GM19043 (cell line): ENCODE data around the gene ZNF385A.

Experiments used
- ATAC-seq: cut with Tn5 transposase; IDR thresholded peaks from one replicate; pipeline ENCODE4 v1.9.1; 2021; ENCODE audit warnings: low read depth; ENCODE audit not compliant: unreplicated experiment

Gene ZNF385A

DNA sequence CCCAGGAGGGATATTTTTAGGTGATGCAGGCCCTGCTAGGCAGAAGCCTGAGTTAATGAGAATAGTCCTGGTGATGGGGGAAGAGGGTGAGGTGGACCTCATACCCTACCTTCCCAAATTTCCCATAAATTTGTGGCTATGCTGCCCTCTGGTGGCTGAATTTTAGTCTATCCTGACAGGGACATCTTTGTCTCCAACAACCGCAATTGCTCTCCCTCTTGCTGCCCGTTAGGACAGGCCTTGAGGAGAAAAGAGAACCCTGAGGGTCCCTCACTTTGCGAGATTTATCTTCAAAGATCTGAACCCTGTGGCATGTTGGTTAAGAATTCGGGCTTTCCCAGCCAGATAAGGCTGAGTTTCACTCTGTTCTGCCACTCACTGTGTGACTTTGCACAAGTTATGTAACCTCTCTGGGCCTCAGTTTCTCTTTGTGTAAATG is 9.8 kb upstream of the ZNF385A start:
- ATAC-seq, result no peak

DNA sequence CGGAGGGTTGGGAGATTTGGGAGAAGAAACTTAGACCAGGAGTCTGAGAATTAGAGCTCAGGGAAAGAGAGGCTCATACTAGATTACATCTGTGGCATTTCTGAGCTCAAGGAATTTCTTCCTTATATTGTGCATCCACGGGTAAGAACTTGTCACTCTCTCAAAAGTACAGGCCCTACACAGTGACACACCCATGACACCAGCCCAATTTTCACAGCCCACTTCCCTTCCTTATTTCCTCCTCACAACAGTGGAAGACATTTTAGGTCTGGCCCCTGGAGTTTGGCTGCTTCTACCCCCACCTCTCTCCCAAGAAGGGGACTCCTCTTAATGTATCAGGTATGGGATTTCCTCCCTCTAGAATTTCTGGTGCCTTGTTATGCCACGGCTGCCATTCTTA is 9.2 kb upstream of the ZNF385A start:
- no peak for ATAC-seq

DNA sequence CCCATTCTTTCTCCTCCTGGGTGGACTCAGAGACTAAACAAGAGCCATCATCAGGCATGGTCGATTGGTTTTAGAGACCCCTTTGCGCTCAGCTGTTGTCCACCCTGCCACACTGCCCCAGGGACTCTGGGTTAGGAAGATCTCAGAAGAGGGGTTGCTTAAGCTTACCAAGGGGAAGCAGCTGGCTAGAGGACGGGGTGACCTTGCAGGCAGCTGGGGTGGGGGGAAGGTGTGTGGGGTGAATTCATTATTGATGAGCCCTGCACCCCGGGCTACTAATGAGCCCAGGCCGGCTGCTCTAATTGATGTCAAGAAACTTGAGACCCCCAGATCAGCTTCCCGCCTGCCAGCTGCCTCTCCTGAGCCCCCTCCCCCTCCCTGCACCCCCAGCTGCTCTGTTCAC is 8.7 kb upstream of the ZNF385A start:
- no peak for ATAC-seq

DNA sequence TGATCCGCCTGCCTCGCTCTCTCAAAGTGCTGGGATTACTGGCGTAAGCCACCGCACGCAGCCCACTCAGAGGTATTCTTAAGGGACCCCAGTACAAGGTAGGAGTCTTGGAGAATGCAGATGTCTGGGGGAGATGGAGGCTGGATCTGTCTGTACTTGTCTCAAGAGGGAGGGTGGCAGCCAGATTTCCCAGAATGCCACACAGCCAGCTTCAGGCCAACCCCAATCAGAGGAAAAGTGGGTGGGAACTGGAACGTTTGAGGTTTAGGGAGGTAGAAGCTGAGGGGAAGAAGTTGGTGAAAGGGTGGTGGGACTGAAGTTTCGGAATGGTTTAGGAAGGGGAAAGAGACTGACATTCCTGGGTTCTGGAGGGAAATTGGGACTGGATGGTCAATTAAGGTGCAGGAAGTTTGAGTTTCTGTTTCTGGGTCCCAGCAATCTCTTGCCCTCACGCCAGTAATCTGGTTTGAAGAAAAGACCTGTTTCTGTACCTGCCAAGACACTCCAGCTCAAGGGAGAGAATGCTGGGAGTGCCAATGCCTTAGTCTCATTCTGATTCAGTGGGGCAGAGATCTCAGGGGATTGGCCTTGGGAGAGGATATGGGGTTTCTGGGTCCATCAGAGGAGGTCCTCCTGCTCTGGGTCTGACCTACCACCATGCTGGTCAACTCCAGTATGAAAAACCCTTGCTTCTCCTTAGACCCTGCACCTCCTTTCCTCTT is 8.1 kb upstream of the ZNF385A start:
- ATAC-seq, result no peak

DNA sequence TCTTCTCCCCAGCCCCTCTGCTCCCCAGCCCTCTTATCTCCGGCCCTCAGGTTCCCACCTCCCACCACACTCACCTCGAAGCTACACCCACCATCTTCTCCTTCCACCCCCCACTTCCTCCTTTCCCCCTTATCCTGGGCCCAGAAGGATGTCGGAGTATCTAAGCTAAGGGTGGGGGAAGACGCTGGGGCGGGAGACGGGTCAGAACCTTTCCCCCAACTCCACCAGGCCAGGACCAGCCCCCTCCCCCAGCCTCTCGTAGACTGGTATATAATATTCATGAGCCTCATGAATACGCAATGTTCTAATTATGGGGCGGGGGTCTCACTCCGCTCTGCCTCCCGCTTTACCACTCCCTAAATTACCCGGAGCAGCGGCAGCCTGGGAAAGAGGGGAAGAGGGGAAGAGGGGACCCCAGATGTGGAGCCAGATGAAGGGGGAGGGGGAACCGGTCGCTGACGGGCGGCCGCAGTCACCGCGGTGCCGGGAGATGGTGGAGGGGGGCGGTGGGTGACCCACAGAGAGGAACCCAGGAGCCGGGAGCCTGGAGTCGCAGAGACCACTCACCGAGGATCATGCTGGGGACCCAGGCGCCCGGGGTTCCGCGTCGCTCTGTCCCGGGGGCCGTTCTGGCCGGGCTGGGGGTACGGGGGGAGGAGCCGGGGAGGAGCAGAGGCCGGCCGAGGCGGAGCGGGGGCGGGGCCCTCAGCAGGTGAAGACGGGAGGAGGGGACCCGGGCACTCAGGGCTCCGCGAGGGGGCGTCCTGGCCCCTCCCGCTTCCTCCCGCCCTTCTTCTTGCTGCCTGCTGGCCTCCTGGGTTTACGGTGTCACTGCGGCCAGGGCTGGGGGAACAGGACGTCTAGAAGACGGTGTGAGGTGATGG is 6.4 kb upstream of the ZNF385A start:
- peak; percentile 59 for ATAC-seq

DNA sequence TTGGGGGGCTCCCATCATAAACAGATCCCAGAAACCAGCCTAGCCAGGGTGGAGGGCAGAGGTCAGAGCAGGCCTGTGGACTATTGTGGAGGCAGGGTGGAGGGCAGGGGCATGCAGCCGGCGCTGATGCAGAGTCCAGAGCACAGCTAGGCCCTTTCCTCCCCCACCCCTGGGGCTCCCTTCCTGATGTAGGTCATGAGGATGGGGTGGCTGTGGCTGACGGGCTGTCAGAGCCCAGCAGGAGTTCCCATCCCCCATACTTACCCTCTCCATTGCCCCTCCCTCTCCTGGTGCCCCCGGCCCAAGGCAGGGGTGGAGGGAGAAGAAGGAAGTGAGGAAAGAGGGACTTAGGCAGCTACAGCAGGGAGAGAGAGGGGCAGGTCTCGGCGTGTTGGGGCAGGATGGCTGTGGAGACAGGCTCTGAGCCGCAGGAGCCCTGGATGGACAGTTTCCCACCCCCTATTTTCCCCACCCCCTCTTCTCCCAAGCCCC is 5.7 kb upstream of the ZNF385A start:
- no peak for ATAC-seq

DNA sequence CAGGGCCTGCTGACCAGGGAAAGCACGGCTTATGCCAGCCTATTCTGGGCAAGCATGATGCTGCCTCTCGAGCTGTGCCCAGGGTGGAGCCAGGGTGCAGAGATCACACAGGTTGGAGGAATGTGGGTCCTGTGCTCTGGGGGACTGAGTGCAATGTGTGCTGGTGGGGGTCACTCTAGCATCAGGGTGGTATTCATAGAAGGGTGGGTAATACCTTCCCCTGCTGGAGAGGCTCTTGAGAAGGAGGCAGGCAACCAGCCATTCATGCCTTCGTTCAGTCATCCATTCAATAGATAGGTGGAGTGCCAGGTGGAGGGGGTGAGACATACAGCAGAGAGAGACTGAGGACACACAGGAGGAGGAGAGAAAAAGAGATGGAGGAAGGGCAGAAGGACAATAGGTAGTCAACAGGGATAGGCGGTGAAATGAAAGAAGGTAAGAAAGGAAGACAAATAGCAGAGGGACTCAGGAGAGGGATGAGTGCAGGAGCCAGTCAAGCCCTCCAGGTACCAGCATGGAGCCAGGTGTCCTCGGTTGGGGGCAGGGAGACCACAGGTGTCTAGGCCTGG is 5.2 kb upstream of the ZNF385A start:
- no peak for ATAC-seq

DNA sequence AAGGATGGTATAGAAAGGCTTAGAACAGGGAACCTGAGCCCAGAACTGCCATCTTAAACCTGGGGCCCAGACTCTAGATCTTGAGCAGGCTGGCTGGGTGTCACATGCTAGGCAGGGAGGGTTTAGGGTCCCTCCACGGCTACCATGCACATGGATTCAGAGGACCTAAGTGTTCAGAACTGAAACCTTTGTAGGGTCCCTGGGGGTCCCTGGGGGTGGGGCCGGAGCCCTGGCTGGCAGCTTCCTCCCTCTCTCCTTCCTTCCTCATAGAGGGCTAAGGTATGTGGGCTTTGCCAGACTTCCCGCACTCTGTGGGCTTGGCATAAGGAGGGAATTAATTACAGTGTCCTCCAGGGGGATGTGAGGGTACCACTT is 4.6 kb upstream of the ZNF385A start:
- no peak for ATAC-seq

DNA sequence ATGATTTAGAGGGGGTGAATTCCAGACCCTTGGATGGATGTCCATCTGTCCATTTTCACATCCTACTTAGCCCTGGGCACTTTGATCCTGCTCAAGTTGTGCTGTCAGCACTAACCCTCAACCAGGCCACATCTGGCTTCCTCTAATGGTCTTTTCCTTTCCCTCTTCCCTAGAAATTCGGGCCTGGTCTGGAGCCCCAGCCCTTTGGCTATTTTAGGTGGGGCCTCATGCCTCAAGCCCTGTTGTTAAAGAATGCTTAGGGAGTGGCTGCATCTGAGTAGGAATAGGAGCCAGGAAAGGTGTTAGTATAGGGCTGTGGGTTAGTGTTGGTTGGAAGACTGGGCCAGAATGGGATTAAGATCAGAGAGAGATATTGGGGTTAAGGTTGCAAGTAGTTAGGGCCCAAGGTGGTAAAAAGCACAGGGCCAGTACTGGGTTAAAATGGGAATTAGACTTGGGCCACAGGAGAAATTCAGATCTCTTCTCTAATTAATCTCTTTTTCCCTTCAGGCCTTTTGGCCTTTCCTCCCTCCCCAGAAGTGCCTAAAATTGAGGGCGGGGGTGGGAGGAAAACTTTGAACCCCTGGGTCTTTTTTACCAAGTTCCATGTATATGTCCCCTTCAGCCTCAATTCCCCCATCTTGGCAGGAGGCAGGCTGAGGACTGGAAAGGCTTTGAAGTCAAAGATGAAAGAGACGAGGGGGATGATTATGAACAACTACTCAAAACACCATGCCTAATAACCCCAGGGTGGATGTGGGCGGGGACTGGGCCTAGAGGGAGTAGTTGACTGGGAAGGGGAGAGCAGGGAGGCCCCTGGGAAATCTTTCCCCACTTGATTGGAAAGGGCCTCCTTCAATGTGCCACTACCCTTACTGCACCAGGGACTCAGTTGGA is 4.0 kb upstream of the ZNF385A start:
- no peak for ATAC-seq

DNA sequence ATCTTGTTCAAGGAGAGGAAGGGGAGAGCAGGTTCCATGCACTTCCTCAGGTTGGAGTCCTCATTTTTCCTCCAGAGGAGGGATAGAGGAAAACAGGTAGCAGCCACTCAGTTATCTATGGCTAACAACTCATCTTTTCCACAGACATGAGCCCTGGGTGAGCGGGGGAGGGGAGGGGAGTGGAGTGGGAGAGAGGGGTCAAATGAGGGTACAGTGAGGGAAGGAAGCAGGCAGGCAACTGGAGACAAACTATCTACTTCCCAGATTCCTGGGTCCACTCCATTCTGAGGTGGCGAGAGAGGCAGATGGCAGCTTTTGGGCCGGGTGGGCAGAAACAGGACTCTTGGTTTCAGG is 2.6 kb upstream of the ZNF385A start:
- ATAC-seq, result no peak

DNA sequence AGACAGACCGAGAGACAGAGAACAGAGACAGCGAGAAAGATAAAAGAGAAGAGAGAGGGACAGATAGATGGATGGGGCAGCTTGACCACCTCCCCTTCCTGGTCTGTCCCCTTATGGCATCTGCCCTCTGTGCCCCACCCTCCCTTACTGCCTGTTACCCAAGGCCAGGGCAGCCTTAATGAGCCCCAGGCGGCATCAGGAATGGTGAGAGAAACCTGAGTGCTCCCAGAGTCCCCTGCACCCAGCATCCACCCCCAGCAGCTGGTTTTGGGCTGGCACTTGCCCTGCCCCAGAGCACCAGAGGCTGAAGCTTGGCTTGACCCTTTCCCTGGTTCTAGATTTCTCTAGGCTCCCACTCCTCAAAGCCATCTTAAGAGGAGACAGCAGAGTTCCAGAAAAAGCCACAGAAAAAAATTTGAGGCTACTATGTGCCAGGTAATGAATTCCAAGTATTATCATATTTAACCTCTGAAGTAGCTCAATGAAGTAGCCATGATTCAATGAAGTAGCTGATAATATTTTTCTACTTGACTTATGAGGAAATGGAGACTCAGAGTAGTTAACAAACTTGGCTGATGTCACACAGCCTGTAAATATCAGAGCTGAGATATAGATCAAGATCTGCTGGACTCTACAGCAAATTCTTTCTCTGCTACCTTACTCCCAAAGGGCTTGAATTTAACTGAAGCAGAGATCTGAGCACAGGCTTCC is 2.0 kb upstream of the ZNF385A start:
- no peak for ATAC-seq

DNA sequence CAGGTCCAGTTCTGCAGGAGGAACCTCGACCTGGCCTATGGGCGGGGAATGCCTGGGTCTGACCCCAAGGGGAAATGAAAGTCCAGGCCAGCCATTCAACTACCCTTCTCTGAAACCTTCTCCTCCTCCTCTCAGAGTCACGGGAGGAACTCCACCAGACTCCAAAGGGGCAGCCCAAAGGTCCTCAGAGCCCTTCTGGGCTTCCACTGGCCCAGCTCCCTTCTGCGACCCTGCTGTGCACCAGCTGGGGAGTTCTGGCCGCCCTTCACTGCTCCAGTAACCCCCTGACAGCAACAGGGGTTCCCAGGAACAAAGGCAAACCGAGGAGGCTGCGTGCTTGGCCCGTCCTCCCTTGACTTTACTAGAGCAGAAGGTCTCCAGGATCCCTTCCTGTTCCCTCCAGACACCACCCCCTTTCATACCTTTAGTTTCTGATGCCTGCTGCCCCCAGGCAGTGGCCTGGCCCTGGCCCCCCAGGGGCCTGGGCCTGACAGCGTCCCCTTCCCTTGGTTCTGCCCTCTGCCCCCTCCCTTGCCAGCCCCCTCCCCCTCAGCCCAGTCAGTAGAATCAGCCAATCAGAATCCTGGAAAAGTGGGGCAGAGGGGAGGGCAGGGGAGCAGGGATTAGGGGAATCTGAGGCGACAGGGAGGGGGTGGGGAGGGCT is 850 bp upstream of the ZNF385A start:
- ATAC-seq, result peak; percentile 37

DNA sequence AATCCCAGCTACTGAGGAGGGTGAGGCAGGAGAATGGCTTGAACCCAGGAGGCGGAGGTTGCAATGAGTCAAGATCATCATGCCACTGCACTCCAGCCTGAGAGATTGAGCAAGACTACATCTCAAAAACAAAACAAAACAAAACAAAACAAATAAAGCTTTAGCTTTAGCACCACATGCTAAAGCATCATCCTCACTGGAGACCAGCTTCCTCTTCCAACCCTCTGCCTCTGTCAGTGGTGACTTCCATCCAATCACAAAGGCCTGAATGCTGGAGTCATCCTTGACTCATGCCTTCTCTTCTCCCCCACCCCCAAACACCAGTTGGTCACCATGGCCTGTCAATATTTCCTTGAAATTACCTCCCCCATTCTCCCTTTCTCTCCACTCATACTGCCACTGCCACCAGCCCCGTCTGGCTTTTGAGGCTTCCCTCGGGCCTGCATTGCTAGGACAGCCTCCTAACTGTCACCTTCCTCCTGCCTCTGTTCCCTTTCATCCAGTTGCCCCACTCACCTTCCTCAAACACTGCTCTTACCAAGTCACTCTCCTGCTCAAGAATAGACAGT is 1.4 kb downstream of the ZNF385A start:
- ATAC-seq, result no peak

DNA sequence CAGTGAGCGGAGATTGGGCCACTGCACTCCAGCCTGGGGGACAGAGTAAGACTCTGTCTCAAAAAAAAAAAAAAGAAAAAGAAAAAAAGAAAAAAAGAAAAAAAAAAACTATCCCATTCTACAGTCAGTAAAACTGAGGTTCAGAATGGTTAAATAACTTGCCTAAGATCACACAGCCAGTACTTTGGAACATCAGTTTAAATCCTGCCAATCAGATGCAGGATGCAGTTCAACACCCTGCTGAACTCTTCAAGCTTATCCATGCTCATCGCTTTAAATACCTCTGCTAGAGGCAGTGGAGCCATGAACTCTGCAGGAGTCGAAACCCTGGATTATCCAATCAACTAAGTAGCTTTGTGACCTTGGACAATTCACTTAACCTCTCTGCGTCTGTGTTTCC is 3.4 kb downstream of the ZNF385A start:
- no peak for ATAC-seq

DNA sequence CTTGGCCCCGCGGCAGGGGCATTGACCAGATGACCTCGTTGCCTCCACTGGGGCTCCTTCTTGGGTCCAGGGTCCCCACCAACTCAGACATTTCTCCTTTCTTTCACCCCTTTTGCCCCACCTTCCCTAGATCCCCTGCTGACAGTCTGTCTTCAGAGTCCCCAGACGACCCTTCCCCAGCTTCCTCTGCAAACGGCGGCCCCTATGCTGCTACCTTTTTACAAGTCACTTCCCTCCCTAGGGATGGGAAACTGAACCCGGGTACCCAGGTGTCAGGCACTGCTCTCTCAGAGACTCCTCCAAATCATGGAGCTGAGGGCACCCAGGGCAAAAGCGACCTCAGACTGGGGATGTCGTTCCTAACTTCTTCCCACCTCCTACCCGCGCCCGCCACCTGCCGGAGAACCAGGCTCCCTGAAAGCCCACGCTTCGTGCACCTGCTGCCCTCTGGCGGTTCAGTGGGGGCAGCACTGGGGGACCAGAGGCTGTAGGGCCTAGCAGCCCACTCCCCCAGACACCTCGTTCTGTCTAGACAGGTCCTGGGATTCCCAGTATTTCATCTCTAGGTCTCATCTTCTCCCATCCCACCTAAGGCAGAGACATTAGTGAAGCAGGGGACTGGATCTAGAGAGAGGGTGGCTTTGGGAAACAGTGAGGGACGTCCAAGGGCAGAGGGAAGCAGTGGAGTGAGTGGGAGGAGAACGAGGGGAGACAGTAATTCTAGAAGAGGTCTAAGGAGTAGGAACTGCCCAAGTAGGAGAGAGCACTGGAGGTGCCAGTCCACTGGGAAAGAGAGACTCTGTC is 4.9 kb downstream of the ZNF385A start:
- peak; percentile 76 for ATAC-seq

DNA sequence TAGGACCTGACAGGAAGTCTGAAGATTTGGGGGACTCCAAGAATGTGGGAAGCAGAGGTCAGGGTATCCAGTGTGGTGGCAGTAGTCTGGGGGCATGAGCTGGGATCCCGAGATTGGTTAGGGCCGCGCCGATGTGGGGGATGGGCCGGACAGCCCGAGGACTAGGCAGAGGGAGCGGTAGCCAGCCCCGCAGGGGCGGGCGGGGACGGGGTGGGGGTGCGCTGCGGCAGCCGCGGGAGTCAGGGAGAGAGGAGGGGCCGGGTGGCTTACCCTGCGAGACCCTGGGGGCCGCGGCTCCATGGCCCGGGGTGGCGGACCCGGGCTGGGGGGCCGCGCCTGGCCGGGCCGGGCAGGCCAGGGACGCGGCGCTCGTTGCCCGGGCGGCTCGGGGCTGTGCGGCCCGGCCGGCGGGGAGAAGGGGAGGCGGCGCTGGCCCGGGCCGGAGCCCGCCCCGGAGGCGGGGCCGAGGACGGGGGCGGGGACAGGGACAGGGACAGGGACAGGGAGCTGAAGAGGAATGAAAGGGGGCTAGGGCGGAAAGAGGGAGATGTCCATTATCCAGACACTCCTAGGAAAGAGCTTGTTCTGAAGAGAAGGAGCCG is 5.6 kb downstream of the ZNF385A start:
- ATAC-seq, result no peak

DNA sequence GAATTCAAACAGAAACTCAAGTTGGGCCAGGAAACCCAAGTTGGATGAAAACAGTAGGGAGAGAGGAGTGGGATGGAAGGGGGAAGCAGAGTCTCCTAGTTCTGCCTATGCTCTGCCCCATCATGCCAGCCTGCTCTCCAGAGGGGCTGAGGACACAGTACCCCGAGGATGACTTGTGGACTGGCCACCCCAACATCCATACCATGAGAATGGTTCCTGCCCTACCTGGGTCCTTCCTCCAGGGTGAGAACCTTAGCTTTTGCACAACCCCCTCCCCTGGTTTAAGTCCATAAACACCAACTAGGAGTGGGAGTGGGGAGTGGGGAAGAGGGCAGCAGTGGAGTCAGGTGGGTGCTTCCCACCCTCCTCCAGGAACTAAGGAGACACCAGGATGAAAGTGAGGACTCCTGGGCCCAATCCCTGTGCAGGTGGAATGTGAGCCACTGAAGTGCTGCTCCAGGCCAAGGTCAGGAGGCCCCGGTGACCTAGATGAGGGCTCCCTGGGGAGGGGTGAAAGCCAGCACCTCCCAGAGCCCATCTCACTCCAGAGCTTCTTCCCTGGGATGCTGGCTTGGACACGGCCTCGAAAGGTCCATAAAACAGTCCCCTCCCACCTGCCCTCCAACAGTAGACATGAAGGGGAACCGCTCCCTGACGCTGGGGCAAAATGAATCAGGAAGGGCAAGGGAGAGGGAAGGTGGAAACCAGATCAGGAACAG is 6.6 kb downstream of the ZNF385A start:
- ATAC-seq, result no peak
